Measurements from ENCODE around the gene PIP5K1A.

PIP5K1A gene

DNA sequence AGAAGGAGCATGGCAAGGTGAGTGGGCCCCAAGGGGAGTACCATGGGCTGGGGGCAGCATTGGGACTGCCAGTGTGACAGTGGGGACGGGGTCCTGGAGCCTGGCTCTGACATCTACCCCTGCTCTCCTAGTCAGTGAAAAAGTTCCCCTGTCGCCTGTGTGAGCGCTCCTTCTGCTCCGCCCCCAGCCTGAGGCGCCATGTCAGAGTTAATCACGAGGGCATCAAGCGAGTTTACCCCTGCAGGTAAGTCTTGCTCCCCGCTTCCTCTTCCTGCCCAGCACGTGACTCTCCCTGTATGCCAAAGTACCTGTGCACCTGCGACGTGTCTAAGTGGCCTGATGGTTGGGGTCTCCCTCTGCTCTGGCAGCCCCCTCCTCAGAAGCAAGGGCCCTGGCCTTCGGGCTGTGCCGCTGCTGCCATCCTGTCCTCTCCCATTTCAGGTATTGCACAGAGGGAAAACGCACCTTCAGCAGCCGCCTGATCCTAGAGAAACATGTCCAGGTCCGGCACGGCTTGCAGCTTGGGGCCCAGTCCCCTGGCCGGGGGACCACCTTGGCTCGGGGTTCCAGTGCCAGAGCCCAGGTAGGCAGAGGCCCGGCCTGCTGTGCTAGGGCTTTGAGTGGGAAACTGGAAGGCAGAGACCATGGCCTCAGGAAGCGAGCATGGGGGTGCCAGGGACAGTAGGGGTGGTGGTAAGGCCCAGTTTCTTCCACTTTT is 91.8 kb downstream of the PIP5K1A start:
- no peaks in the 10 kb centered on the region for H3K4me1 ChIP-seq (ENCODE audit: low read depth, poor library complexity, severe bottlenecking)
- no peak overlapping the region for H2AFZ ChIP-seq (ENCODE audit: low read depth)
- H4K20me1 ChIP-seq (ENCODE audit: insufficient read depth) = no peaks in the 10 kb centered on the region
- TF ChIP-seq, protein P1, sequence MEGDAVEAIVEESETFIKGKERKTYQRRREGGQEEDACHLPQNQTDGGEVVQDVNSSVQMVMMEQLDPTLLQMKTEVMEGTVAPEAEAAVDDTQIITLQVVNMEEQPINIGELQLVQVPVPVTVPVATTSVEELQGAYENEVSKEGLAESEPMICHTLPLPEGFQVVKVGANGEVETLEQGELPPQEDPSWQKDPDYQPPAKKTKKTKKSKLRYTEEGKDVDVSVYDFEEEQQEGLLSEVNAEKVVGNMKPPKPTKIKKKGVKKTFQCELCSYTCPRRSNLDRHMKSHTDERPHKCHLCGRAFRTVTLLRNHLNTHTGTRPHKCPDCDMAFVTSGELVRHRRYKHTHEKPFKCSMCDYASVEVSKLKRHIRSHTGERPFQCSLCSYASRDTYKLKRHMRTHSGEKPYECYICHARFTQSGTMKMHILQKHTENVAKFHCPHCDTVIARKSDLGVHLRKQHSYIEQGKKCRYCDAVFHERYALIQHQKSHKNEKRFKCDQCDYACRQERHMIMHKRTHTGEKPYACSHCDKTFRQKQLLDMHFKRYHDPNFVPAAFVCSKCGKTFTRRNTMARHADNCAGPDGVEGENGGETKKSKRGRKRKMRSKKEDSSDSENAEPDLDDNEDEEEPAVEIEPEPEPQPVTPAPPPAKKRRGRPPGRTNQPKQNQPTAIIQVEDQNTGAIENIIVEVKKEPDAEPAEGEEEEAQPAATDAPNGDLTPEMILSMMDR (conservative IDR thresholded peaks at IDR 0.05; ENCODE audit: low read depth, low read length) = no peak
- H3K9ac ChIP-seq = no peak overlapping the region
- no peak overlapping the region for H3K4me2 ChIP-seq
- no peak overlapping the region for H3K4me3 ChIP-seq (IDR thresholded peaks at IDR 0.05; ENCODE audit: insufficient read depth, low read depth, low read length)
- peaks cover 7% of the 10 kb centered on the region; the same call in 1 of the 2 replicates for H3K36me3 ChIP-seq (ENCODE audit: insufficient read depth)
- no peaks in the 10 kb centered on the region; the same call in 1 of the 2 replicates for H3K79me2 ChIP-seq (ENCODE audit: insufficient read depth, low read depth)
- H3K27me3 ChIP-seq (ENCODE audit: insufficient read depth, low read depth) = no peaks in the 10 kb centered on the region
- H3K27ac ChIP-seq = no peak overlapping the region

DNA sequence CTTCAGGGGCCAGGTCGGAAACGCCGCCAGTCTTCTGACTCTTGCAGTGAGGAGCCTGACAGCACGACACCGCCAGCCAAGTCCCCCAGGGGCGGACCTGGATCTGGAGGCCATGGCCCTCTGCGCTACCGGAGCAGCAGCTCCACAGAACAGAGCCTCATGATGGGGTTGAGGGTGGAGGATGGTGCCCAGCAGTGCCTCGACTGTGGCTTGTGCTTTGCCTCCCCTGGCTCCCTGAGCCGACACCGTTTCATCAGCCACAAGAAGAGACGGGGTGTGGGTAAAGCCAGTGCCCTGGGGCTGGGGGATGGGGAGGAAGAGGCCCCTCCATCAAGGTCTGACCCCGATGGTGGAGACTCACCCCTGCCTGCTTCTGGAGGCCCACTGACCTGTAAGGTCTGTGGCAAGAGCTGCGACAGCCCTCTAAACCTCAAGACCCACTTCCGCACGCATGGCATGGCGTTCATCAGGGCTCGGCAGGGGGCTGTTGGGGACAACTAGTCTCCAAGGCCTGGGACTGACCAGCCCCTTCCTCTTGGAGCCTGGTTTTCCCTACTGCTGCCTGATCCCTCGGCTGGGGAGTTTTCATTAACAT is 92.5 kb downstream of the PIP5K1A start:
- Histone ChIP-seq H3K27me3 (ENCODE audit: insufficient read depth, low read depth) (no peaks in the 10 kb centered on the region), H3K4me2 (no peak overlapping the region), H3K9ac (no peak overlapping the region), H3K4me1 (ENCODE audit: low read depth, poor library complexity, severe bottlenecking) (no peaks in the 10 kb centered on the region), H3K79me2 (ENCODE audit: insufficient read depth, low read depth) (no peaks in the 10 kb centered on the region; the same call in 1 of the 2 replicates), H3K27ac (no peak overlapping the region), H4K20me1 (ENCODE audit: insufficient read depth) (no peaks in the 10 kb centered on the region), H2AFZ (ENCODE audit: low read depth) (no peak overlapping the region), H3K36me3 (ENCODE audit: insufficient read depth) (peaks cover 7% of the 10 kb centered on the region; the same call in 1 of the 2 replicates), H3K4me3 (IDR thresholded peaks at IDR 0.05; ENCODE audit: insufficient read depth, low read depth, low read length) (no peak overlapping the region)
- TF ChIP-seq, protein P1 (conservative IDR thresholded peaks at IDR 0.05; ENCODE audit: low read depth, low read length) = no peak

DNA sequence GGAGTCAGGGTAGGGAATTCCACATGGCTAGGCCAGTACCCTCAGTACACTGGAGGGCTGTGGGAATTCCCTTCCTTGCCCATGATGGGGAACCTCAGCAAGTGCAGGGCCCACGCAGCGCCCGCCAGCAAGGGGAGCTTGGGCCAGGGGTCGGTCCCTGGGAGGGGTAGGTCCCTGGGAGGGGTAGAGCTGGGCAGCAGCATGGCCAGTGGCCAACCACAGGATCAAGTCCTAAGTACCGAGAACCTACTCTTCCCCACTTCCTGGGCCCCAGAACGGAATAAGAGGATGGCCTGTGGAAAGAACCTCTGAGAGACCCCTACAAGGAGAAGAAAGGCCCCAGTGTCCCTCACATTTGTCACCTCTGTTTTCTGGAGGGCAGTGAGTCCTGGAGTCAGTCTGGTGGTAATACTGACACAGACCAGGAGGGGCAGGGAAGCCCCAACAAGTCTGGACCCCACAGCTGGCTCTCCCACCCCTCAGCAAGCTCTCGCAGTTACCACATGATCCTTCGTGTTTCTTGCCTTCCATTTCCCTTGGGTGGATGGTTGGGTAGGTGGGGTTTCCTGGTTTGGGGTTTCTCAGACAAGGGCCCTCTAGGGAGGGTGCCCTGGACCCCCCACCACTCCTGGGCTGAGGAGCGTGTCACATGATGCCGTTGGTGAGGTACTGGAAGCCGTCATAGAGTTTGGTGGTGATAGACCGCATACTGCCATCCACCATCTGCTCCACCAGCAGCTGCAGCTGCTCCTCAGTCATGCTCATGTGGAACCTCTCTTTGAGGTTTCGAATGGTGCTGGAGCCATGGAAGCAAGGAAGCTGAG is 94.1 kb downstream of the PIP5K1A start:
- H3K4me2 ChIP-seq = no peak overlapping the region
- H3K36me3 ChIP-seq (ENCODE audit: insufficient read depth) = peaks cover 7% of the 10 kb centered on the region; the same call in 1 of the 2 replicates
- peak overlapping the region; percentile 30 for H3K4me3 ChIP-seq (IDR thresholded peaks at IDR 0.05; ENCODE audit: insufficient read depth, low read depth, low read length)
- no peaks in the 10 kb centered on the region for H3K27me3 ChIP-seq (ENCODE audit: insufficient read depth, low read depth)
- TF ChIP-seq, protein P1 (conservative IDR thresholded peaks at IDR 0.05; ENCODE audit: low read depth, low read length) = peak; percentile 49
- H4K20me1 ChIP-seq (ENCODE audit: insufficient read depth) = no peaks in the 10 kb centered on the region
- no peak overlapping the region for H3K9ac ChIP-seq
- no peaks in the 10 kb centered on the region; the same call in 1 of the 2 replicates for H3K79me2 ChIP-seq (ENCODE audit: insufficient read depth, low read depth)
- H3K27ac ChIP-seq = no peak overlapping the region
- H2AFZ ChIP-seq (ENCODE audit: low read depth) = no peak overlapping the region
- H3K4me1 ChIP-seq (ENCODE audit: low read depth, poor library complexity, severe bottlenecking) = no peaks in the 10 kb centered on the region

DNA sequence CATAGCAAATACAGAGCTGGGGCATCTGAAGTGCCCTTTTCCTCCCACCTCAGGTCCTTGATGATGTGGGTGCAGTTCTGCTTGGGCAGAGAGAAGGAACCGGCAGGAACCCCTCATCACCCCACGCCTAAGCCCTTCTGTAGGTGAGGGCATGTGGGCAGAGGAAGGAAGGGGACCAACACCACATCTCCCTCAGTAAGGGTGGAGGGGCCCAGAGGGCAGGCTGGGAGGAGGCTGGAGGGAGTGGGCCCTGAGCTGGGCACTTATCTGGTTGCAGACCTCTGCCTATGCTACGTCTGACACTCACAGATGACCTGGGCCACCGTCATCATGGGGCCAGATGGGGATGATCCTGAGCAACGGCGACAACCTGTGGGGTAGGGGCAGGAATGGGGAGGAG is 94.7 kb downstream of the PIP5K1A start:
- Histone ChIP-seq H2AFZ (ENCODE audit: low read depth) (no peak overlapping the region), H3K4me2 (no peak overlapping the region), H3K4me3 (IDR thresholded peaks at IDR 0.05; ENCODE audit: insufficient read depth, low read depth, low read length) (peak overlapping the region; percentile 30), H3K27ac (no peak overlapping the region), H3K27me3 (ENCODE audit: insufficient read depth, low read depth) (no peaks in the 10 kb centered on the region), H4K20me1 (ENCODE audit: insufficient read depth) (no peaks in the 10 kb centered on the region), H3K36me3 (ENCODE audit: insufficient read depth) (peaks cover 7% of the 10 kb centered on the region; the same call in 1 of the 2 replicates), H3K9ac (no peak overlapping the region), H3K4me1 (ENCODE audit: low read depth, poor library complexity, severe bottlenecking) (no peaks in the 10 kb centered on the region), H3K79me2 (ENCODE audit: insufficient read depth, low read depth) (no peaks in the 10 kb centered on the region; the same call in 1 of the 2 replicates)
- TF ChIP-seq, protein P1 (conservative IDR thresholded peaks at IDR 0.05; ENCODE audit: low read depth, low read length) = no peak
